Lower leg skin (tissue), 3 donors: Measurements from ENCODE around the gene TMEM169.

ENCODE experiments used
- POLR2A ChIP-seq, 2 donors: fragments of 450-650 bp; IDR thresholded peaks; one replicate each; pipeline ENCODE4 v1.6.1; 2016 to 2017; ENCODE audit warnings: antibody characterized with exemption in 2 of 2, mild to moderate bottlenecking in 1 of 2, moderate library complexity in 1 of 2
- TF ChIP-seq, protein P1 (sequence below), 3 donors: fragments of 450-650 bp; IDR thresholded peaks; one replicate each; pipeline ENCODE4 v1.5.1; 2016; ENCODE audit warnings: antibody characterized with exemption in 3 of 3, mild to moderate bottlenecking in 3 of 3, moderate library complexity in 2 of 3

GRCh38 chr2:216090369-216090786, 8.7 kb downstream of the TMEM169 start:
- TF ChIP-seq, protein P1, sequence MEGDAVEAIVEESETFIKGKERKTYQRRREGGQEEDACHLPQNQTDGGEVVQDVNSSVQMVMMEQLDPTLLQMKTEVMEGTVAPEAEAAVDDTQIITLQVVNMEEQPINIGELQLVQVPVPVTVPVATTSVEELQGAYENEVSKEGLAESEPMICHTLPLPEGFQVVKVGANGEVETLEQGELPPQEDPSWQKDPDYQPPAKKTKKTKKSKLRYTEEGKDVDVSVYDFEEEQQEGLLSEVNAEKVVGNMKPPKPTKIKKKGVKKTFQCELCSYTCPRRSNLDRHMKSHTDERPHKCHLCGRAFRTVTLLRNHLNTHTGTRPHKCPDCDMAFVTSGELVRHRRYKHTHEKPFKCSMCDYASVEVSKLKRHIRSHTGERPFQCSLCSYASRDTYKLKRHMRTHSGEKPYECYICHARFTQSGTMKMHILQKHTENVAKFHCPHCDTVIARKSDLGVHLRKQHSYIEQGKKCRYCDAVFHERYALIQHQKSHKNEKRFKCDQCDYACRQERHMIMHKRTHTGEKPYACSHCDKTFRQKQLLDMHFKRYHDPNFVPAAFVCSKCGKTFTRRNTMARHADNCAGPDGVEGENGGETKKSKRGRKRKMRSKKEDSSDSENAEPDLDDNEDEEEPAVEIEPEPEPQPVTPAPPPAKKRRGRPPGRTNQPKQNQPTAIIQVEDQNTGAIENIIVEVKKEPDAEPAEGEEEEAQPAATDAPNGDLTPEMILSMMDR (IDR thresholded peaks at IDR 0.05): no peak
- no peak for TF ChIP-seq POLR2A (IDR thresholded peaks at IDR 0.05)
